ENCODE data around the gene DUS2.

DNA sequence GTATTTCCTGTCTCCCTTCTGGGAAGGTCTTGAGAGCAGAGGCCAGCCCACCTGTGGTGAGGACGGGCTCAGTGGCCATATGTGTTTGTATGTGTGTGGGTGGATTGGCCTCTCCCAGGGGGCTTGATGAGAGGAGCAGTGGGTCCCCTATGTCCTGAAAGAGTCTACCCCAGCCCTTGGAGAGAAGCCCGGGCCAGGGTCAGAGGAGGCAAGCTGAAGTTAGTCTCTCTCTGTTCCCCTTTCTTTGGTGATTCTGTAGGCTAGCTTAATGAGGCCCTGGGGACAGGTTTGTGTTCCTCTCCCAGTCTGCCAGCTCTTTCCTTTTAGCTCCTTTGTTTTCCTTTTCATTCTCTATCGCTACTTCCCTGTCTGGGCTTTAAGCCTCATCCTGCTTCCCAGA lies 38.3 kb downstream of the DUS2 start:
- no peak for TF ChIP-seq EZH2phosphoT487 (IDR thresholded peaks at IDR 0.05; ENCODE audit: borderline replicate concordance, low read length)
- TF ChIP-seq, protein P1, sequence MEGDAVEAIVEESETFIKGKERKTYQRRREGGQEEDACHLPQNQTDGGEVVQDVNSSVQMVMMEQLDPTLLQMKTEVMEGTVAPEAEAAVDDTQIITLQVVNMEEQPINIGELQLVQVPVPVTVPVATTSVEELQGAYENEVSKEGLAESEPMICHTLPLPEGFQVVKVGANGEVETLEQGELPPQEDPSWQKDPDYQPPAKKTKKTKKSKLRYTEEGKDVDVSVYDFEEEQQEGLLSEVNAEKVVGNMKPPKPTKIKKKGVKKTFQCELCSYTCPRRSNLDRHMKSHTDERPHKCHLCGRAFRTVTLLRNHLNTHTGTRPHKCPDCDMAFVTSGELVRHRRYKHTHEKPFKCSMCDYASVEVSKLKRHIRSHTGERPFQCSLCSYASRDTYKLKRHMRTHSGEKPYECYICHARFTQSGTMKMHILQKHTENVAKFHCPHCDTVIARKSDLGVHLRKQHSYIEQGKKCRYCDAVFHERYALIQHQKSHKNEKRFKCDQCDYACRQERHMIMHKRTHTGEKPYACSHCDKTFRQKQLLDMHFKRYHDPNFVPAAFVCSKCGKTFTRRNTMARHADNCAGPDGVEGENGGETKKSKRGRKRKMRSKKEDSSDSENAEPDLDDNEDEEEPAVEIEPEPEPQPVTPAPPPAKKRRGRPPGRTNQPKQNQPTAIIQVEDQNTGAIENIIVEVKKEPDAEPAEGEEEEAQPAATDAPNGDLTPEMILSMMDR (conservative IDR thresholded peaks at IDR 0.05; ENCODE audit: low read depth, low read length) = no peak
